Erythroblast (primary cell): Measurements from ENCODE around the gene ITGAV.

ENCODE experiments used
- GATA1 ChIP-seq: IDR thresholded peaks from 2 replicates; pipeline ENCODE4 v1.6.1; 2011; ENCODE audit warnings: low read depth, mild to moderate bottlenecking, control low read depth, low read length, moderate library complexity
- POLR2A ChIP-seq: IDR thresholded peaks from 2 replicates; pipeline ENCODE4 v1.6.1; 2011; ENCODE audit warnings: mild to moderate bottlenecking, low read length

GRCh38 chr2:186589612-186590349, at the start of gene ITGAV:
- peak; percentile 79 for TF ChIP-seq POLR2A
- TF ChIP-seq GATA1: no peak
